Heart left ventricle (tissue), 13 donors: ENCODE results near the gene ZNF230.

ENCODE experiments used
- CTCF ChIP-seq, 12 donors: fragments of 200-600 bp; sonication (generic) in 4 of 12; IDR thresholded peaks; one replicate each; pipeline versions ENCODE4 v1.5.0 to v1.8.0; 2018 to 2022; ENCODE audit warnings: antibody characterized with exemption in 12 of 12, mild to moderate bottlenecking in 5 of 12
- POLR2A ChIP-seq, 2 donors: fragments of 450-650 bp; IDR thresholded peaks; one replicate each; pipeline ENCODE4 v1.6.1; 2017; ENCODE audit warnings: antibody characterized with exemption in 2 of 2, mild to moderate bottlenecking in 2 of 2, moderate library complexity in 2 of 2
- donor health status: ischemic (EF 13 %, LVEDD 7.1; RV severe dilation, severe dysfunction).
- donor health status: DM: no; HTN: yes; CAD: no.
- donor health status: DM: no; HTN: no; CAD: no.
- donor health status: ischemic (EF 25% LVEDD 6.9; RV normal size, moderate dysfunction).
- donor health status: ischemic (EF 25% LVEDD 5.7; RV mildly dilated, moderate dysfunction).
- donor health status: ischemic (EF 35%, LVEDD 5.7; RV mildly dilated, moderate dysfunction).
- donor health status: nonischemic (EF 11% LVEDD 7.7; RV severe dilation, severe dysfunction).
- donor health status: DM: yes; HTN: yes; CAD: no.
- donor health status: PGD.
- donor health status: ischemic (EF 29% LVEDD 5.4; RV normal size, mild dysfunction).
- donor health status: nonischemic (EF 23%, LVEDD 6.1; RV moderate dilation, normal function).

DNA sequence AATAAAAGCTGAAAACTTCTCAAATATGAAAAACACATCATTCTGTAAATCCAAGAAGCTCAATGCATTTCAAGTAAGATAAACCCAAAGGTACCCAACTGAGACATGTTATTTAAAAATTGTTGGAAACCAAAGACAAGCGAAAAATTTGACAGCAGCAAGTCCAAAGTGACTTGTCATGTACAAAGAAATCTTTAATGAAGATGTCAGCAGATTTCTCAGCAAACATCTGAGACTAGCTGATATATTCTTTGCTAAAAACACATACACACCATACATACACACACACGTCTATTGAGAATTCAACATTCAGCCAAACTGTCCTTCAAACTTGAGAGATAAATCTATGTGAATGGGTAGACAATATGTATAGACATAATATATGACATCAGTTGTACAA, 16.7 kb downstream of the ZNF230 start:
- TF ChIP-seq CTCF (IDR thresholded peaks at IDR 0.05) (no peak), POLR2A (IDR thresholded peaks at IDR 0.05) (no peak)
